ENCODE data around the gene TLX2. TPM values are rescaled to one million over a fixed set of nuclear protein-coding genes. Genes with fewer than 3 reads are reported as not detected.
A peak's percentile ranks its signal among the peaks of the same experiment; 100 is the strongest.
"Not testable (repeated sequence)": the region's sequence is repeated elsewhere in the genome, so short reads cannot be mapped to it uniquely, and the experiment has no call there.

The TLX2 gene
- total RNA-seq, 1 donor from 2014 or later, result not detected

- intact Hi-C loops (cut with DNase I), result loop anchor here (2.0 kb wide), 1 partner anchor 20 kb away; the partner anchor contains the start of genes AUP1 and HTRA2
- DNase-seq (ENCODE audit: missing footprints) (peak; percentile 88), ATAC-seq (peak; percentile 88)
Observed at GRCh38 chr2:74548900-74549826, 34.9 kb downstream of the TLX2 start.

DNA sequence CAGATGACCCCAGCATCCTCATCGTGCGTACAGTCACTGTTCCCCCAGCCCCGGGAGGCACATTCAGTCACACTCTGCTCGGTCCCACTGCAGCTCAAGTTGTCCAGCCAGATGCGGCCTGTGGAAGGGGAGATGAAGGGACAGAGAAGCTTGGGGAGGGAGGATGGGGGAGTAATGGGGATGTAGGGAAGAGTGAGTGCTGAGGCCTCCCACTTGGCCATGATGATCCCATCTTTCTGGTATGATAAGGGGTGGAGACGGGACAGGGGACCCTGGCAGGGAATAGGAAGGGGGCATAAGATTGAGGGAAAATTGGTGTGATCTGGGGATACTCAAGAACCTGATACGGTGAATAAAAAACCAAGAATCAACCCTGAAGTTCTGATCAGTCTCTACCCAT is 36.0 kb downstream of the TLX2 start:
- intact Hi-C loops (cut with DNase I), result no loop called here
- DNase-seq (ENCODE audit: missing footprints), result no peak
- ATAC-seq, result no peak

GRCh38 chr2:74551530-74551929 is 37.3 kb downstream of the TLX2 start:
- DNase-seq (ENCODE audit: missing footprints) (no peak), ATAC-seq (no peak)
- intact Hi-C loops (cut with DNase I), result no loop called here

DNA sequence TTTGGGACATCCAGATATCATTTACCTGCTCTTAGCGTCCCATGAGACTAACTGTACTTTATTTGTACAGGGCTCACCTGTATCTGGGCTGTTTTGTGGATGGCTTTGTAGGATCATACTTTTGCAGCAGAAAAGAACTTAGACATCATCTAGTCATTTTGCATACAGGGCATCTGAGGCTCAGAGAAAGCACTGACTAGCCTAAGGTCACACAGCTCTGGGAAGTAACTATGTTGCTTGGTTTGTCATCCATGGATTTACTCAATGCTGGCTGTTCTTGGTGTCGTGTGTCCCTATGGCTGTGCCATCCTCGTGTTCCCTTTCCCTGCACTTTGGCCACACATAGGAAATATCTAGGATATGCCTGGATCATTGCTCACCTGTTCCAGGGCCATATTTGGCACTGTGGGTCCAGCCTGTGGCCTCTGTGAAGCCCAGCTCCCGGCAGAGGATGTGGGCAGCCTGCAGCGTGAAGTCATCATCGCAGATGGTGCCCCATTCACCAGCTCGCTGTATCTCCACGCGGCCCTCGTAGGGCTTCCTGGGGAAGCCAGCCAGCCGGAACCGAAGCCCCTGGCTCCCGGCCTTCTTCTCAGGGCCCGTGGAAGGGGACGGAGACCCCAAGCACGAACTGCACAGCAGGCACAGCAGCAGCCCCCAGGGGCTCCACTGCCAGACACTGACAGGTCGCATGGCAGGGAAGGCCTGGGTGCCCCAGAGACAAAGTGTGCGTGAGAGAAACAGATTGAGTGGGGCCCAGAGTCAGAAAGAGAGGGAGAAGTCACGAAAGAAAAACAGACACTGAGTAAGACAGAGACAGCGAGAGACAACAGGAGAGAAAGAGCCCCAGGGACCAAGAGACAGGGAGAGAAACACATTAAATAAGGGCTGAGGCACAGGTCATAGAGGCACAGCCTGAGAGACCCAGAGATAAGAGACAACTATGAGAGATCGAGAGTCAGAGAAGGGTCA is 38.0 kb downstream of the TLX2 start:
- no peak for ATAC-seq
- intact Hi-C loops (cut with DNase I), result no loop called here
- DNase-seq (ENCODE audit: missing footprints), result no peak

GRCh38 chr2:74552914-74553811 is 38.9 kb downstream of the TLX2 start:
- intact Hi-C loops (cut with DNase I), result no loop called here
- ATAC-seq, result no peak

DNA sequence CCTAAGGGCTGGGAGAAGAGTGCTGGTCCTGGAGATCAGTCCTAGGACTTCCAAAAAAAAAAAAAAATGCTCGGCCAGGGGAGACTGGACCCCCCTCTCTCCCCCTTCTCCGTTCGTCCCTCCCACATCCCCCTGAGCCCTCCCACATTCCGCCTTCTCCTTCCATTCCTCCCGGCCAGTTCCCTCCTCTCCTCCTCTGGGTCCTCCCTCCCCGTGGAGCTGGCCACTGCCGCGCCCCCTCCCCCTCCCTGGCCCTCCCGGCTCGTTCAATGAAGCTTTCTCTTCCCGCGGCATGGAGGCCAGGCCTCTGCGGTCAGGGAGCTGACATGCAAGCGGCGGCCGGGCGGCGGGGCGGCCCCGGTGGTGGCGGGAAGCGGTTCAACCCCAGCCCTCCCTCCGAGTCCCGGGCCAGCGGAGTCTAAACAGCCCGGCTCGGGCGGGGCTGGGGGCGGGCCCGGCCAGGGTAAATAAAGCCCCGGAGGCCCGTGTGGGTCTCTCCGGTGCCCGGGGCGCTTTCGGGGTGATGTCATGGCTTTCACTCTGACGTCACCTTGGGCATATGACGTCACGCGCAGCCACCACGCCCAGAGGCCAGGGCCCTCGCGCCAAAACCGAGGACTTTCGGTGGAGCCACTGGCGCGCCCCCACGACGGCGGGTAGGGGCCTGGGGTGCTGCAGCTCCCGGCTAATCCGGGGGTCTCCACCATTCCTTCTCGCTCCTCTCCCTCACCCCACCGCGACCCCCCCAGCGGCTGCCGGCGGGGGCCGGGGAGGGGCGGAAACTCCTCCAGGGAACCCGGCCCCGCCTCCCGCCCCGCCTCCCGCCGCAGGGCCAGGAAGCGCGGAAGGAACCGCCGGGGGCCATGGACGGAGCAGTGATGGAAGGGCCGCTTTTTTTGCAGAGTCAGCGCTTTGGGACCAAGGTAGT is 39.9 kb downstream of the TLX2 start, which contains the start of the genes DOK1 and LOXL3:
Gene DOK1 (plus strand): TSS at position 829 of the 928 bp plus-strand sequence. CDS start 35 bp downstream, at position 864.
Gene LOXL3 (minus strand): TSS at position 51 of the 928 bp plus-strand sequence. CDS start 1,308 bp downstream, outside the sequence.
- DNase-seq (ENCODE audit: missing footprints) (peak; percentile 95), ATAC-seq (peak; percentile 87)
- intact Hi-C loops (cut with DNase I), result no loop called here

More at GRCh38 chr2:74552914-74553811, 38.9 kb downstream of the TLX2 start:
- no peak for DNase-seq (ENCODE audit: missing footprints)

DNA sequence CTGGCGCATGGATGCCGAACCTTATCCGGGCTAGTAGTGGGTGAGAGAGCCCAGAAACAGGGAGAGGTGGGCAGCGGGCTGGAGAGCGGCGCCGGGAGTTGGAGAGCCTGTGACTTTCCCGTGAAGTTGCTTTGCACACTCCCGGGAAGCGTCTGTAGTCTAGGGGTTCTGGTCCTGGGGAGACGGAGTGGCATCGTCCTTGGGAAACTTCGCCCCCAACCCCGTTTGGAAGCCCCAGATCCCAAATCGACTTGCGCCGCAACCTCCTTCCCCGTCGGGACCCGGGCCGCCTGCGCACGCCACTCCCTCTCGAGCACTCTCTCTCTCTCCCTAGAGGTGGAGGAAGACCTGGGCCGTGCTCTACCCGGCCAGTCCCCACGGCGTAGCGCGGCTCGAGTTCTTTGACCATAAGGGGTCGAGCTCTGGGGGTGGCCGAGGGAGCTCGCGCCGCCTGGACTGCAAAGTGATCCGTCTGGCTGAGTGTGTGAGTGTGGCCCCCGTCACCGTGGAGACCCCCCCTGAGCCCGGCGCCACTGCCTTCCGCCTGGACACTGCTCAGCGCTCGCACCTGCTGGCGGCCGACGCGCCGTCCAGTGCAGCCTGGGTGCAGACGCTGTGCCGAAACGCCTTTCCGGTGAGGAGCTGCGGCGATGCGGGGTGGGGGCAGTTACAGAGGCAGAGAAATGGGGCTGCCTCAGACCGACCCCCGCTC is 40.7 kb downstream of the TLX2 start:
- peak; percentile 26 for ATAC-seq
- peak; percentile 90 for DNase-seq (ENCODE audit: missing footprints)
- intact Hi-C loops (cut with DNase I), result no loop called here

DNA sequence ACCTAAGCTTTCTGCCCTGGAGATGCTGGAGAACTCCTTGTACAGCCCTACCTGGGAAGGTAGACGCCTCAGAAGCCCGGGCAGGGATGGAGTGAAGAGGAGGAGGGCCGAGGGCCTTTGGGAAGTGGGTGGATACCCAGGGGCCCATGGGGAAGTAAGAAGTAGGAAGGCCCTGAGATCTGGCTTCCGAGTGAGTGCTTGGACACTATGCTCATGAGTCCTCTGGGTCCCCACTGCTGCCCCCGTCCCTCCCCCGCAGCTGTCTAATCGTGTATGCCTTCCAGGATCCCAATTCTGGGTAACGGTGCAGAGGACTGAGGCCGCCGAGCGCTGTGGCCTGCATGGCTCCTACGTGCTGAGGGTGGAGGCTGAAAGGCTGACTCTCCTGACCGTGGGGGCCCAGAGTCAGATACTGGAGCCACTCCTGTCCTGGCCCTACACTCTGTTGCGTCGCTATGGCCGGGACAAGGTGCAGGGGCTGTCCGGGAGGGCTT is 41.4 kb downstream of the TLX2 start:
- ATAC-seq, result peak; percentile 3
- intact Hi-C loops (cut with DNase I), result no loop called here
- DNase-seq (ENCODE audit: missing footprints), result peak; percentile 65

GRCh38 chr2:74556159-74556558 is 41.9 kb downstream of the TLX2 start:
- intact Hi-C loops (cut with DNase I), result no loop called here
- DNase-seq (ENCODE audit: missing footprints) (no peak), ATAC-seq (no peak)

GRCh38 chr2:74556831-74557370 is 42.7 kb downstream of the TLX2 start:
- intact Hi-C loops (cut with DNase I), result no loop called here
- ATAC-seq, result no peak
- no peak for DNase-seq (ENCODE audit: missing footprints)

DNA sequence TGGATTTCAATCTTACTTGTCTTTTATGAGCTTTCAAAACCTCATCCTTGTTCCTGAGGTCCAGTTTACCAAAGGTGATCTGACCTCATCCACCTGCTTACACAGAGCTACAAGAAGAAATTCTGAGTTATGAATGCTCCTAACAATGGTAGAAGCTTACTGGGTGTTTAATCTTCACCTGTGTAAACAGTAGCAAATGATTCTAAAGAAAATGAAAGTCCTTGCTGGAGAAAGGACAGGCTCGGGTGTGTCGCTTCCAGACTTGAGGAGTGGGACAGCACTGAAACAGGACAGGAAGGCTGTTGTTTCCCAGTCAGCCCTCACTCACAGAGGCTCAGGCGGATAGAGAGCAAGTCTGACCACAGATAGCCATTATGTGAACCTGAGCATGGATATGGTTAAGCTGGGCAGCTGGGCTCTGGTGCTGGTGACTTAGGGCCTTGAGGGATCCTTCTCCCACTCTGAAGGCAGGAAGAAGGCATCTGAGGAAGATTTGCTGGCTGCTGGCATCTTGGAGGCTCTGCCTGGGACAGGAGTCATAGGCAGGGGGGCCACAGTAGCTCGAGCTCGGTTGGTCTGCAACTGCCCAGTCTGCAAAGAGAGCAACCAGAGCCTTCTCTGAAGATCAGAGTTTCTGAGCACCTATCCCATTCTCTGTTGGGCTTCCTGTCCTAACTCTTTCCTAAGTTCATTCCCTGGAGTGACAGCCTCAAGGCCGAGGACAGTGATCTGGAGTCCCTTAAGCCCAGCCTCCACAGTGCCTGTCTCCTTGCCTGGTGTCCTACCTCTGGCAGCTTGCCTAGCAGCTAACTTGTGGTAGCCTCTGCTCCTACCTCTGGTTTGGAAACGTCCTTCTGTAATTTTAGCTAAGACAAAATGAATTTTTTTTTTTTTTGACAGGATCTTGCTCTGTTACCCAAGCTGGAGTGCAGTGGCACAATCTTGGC is 44.3 kb downstream of the TLX2 start:
- intact Hi-C loops (cut with DNase I), result no loop called here
- no peak for ATAC-seq
- no peak for DNase-seq (ENCODE audit: missing footprints)

DNA sequence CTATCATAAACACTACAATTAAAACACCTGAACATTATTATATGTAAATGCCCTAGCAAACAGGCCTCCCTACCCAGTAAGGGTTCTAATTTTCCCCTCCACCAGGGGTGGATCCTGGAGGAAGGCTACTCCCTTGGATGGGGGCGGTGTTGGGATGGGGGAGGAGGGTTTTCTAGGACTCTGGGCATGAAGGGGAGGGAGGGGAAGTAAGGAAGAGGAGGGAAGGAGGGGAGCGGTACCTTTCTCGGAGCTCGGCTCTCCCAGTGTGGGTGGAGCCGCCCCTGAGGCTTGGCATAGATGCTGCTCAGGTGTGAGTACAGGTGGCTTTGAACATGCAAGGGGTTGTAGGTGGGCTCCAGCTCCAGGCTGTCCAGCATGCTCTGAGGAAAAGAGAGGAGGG is 45.7 kb downstream of the TLX2 start:
- DNase-seq (ENCODE audit: missing footprints), result no peak

DNA sequence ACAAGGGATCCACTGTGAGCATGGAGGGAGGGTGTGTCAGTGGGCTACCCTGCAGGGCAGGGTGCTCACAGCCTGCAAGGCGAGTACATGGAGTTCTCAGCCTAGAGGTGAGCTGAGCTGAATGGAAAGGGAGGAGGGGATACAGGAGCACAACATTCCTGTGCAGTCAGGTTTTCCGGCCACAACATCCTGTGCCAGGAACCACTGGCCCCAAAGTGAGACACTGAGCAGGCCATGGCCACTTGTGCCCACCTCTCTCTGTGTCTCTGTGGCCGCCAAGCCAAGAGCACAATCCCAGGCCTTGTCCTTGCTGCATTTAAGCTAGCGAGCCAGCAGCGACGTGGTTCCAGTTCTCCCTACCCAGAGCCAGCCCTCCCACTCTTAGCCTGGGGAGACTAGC is 46.3 kb downstream of the TLX2 start:
- ATAC-seq (no peak), DNase-seq (ENCODE audit: missing footprints) (no peak)
- intact Hi-C loops (cut with DNase I), result no loop called here

More for the DNA sequence above, 45.7 kb downstream of the TLX2 start:
- intact Hi-C loops (cut with DNase I), result no loop called here
- ATAC-seq, result no peak

- ATAC-seq; DNase-seq (ENCODE audit: missing footprints); intact Hi-C loops (cut with DNase I): not testable (repeated sequence)
Observed at GRCh38 chr2:74561022-74561421, 46.8 kb downstream of the TLX2 start.

Data from Right ventricle myocardium inferior (tissue), 1 donor.